Neural progenitor cell (in vitro differentiated cells): Measurements from ENCODE around the gene ARPP21.

Experiments
- EZH2phosphoT487 ChIP-seq: fragments of 200-600 bp; sonication (generic); IDR thresholded peaks from 2 replicates; pipeline ENCODE4 v1.6.1; 2017; ENCODE audit warnings: antibody characterized with exemption
- TF ChIP-seq, protein P1 (sequence below): fragments of 200-600 bp; sonication (generic); IDR thresholded peaks from 2 replicates; pipeline ENCODE4 v1.5.1; 2017; ENCODE audit warnings: antibody characterized with exemption, mild to moderate bottlenecking

DNA sequence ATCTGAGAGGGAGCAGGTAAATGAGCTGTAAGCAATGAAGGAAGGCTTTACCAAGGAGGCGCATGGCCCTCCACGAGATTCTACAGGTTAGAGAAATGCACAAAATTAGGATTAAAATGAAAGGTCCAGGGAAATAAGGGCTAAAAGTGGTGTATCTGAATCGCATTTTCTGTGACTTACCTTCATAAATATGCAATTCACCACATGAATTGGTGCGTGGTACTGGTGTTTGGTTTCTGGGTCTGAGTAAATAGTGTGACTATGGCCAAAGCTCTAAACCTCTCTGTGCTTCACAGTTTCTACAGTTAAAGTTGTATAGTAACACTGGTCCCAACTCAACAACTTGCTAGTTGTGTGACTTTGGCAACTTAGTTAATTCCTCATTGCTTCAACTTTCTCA lies 8.1 kb downstream of the ARPP21 start:
- TF ChIP-seq, protein P1, sequence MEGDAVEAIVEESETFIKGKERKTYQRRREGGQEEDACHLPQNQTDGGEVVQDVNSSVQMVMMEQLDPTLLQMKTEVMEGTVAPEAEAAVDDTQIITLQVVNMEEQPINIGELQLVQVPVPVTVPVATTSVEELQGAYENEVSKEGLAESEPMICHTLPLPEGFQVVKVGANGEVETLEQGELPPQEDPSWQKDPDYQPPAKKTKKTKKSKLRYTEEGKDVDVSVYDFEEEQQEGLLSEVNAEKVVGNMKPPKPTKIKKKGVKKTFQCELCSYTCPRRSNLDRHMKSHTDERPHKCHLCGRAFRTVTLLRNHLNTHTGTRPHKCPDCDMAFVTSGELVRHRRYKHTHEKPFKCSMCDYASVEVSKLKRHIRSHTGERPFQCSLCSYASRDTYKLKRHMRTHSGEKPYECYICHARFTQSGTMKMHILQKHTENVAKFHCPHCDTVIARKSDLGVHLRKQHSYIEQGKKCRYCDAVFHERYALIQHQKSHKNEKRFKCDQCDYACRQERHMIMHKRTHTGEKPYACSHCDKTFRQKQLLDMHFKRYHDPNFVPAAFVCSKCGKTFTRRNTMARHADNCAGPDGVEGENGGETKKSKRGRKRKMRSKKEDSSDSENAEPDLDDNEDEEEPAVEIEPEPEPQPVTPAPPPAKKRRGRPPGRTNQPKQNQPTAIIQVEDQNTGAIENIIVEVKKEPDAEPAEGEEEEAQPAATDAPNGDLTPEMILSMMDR, result no peak
- no peak for TF ChIP-seq EZH2phosphoT487
